Measurements from ENCODE around the gene MOCS3.

Gene MOCS3

DNA sequence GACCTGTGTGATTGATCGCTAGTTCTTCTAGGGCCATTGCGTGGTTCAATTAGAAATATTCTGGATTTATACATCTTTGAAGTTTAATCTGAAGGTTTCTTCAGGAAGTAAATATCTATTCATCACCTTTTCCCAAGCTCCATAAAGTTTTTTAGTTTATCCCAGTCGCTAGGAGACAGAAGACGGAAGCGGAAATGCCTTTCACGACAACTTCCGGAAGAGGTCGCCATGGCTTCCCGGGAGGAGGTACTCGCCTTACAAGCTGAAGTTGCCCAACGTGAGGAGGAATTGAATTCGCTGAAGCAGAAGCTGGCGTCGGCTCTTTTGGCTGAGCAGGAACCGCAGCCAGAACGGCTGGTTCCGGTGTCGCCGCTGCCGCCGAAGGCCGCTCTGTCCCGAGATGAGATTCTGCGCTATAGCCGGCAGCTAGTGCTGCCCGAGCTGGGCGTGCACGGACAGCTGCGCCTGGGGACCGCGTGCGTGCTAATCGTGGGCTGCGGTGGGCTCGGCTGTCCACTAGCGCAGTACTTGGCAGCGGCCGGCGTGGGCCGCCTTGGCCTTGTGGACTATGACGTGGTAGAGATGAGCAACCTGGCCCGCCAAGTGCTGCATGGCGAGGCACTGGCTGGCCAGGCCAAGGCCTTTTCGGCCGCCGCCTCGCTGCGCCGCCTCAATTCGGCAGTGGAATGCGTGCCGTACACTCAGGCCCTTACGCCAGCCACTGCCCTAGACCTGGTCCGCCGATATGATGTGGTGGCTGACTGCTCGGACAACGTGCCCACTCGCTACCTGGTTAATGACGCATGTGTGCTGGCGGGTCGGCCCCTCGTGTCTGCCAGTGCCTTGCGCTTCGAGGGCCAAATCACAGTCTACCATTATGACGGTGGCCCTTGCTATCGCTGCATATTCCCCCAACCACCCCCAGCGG, at the start of gene MOCS3:
Gene MOCS3, plus strand, starts transcription at position 204 of the 928 bp plus-strand sequence. Its CDS starts 25 bp downstream, at position 229.
- Mint-ChIP-seq H3K36me3 (ENCODE audit: low read depth) (peaks cover 46% of the 10 kb centered on the region), H3K27ac (peak within 1 kb of the TSS; percentile 95), H3K4me1 (ENCODE audit: low read depth) (peaks cover 29% of the 10 kb centered on the region), H3K27me3 (no peaks in the 10 kb centered on the region), H3K4me3 (peak within 1 kb of the TSS; percentile 92), H3K9me3 (no peaks in the 10 kb centered on the region)
- intact Hi-C loops (cut with micrococcal nuclease) = loop anchor here (1.0 kb wide), 1 partner anchor 28 kb away; the partner anchor contains the start of gene ADNP

DNA sequence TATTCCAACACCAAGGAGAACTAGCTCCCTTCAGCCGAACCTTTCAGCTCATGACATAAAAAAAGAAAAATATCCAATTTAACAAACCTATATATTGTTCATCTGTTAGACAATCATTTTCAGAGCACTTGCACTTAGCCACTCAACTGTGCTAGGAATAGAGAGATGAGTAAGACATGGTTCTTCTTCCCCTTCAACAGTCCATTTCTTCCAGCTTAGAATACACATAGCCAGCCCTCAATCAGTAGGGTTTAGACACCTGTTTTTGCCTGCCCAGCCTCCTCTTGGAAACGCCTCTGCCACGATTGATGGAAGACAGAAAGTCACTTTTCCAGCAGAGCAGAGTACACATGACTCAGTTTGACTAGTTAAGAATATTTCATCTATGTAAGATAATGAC, 49.2 kb upstream of the MOCS3 start:
- no peak overlapping the region for H3K4me3 Mint-ChIP-seq
- H3K27me3 Mint-ChIP-seq = no peaks in the 10 kb centered on the region
- no peak overlapping the region for H3K27ac Mint-ChIP-seq
- peaks cover 20% of the 10 kb centered on the region for H3K4me1 Mint-ChIP-seq (ENCODE audit: low read depth)
- intact Hi-C loops (cut with micrococcal nuclease) = no loop called here
- no peaks in the 10 kb centered on the region for H3K9me3 Mint-ChIP-seq
- H3K36me3 Mint-ChIP-seq (ENCODE audit: low read depth) = peaks cover 18% of the 10 kb centered on the region

DNA sequence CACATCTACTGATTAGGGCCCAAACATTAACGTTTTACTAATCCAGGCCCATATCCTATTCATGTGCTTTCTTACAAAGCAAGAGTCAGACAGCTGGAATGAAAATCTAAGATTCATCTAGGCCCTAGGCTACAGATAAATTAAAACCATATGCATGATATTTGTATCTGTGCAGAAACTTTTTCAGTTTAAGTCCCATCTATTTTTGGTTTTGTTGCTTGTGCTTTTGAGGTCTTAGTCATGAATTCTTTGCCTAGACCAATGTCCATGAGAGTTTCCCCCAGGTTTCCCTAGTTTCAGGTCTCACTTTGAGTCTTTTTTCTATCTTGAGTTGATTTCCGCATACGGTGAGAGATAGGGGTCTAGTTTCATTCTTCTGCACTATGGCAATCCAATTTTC, 47.6 kb upstream of the MOCS3 start:
- Mint-ChIP-seq H3K9me3 (no peaks in the 10 kb centered on the region), H3K27me3 (no peaks in the 10 kb centered on the region), H3K4me1 (ENCODE audit: low read depth) (peaks cover 27% of the 10 kb centered on the region), H3K27ac (no peak overlapping the region), H3K4me3 (no peak overlapping the region), H3K36me3 (ENCODE audit: low read depth) (peaks cover 18% of the 10 kb centered on the region)
- intact Hi-C loops (cut with micrococcal nuclease) = no loop called here

GRCh38 chr20:50911716-50912115, 46.9 kb upstream of the MOCS3 start:
- Mint-ChIP-seq H3K36me3 (ENCODE audit: low read depth) (peaks cover 25% of the 10 kb centered on the region), H3K9me3 (no peaks in the 10 kb centered on the region), H3K4me3 (no peak overlapping the region), H3K27me3 (no peaks in the 10 kb centered on the region), H3K4me1 (ENCODE audit: low read depth) (peaks cover 34% of the 10 kb centered on the region), H3K27ac (no peak overlapping the region)
- intact Hi-C loops (cut with micrococcal nuclease) = no loop called here

- peaks cover 29% of the 10 kb centered on the region for H3K36me3 Mint-ChIP-seq (ENCODE audit: low read depth)
- intact Hi-C loops (cut with micrococcal nuclease) = no loop called here
- H3K27ac Mint-ChIP-seq = no peak overlapping the region
- no peaks in the 10 kb centered on the region for H3K9me3 Mint-ChIP-seq
- peaks cover 47% of the 10 kb centered on the region for H3K4me1 Mint-ChIP-seq (ENCODE audit: low read depth)
- H3K27me3 Mint-ChIP-seq = no peaks in the 10 kb centered on the region
- no peak overlapping the region for H3K4me3 Mint-ChIP-seq
Observed at GRCh38 chr20:50913690-50914375, 44.8 kb upstream of the MOCS3 start.

DNA sequence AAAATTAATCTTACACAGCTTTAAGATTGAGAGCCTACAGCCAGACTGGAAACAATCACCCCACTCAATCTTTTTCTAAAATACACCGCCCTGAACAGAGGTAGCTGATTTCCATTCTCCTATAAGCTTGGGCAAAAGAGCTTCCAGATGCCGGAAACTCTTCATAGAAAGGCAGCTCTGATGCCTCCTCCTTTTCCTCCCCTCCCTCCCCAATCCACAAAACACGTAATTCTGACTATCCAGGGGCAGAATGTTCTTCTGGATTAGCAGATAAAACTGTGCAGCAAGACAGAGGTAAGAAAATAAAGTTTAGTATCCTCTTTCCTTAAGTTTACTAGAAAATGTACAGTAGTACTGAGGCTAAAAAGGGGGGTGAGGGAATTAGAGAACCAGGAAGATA, 43.2 kb upstream of the MOCS3 start:
- Mint-ChIP-seq H3K36me3 (ENCODE audit: low read depth) (peaks cover 39% of the 10 kb centered on the region), H3K4me3 (no peak overlapping the region), H3K9me3 (no peaks in the 10 kb centered on the region), H3K27ac (no peak overlapping the region), H3K27me3 (no peaks in the 10 kb centered on the region), H3K4me1 (ENCODE audit: low read depth) (peaks cover 45% of the 10 kb centered on the region)
- intact Hi-C loops (cut with micrococcal nuclease) = no loop called here

DNA sequence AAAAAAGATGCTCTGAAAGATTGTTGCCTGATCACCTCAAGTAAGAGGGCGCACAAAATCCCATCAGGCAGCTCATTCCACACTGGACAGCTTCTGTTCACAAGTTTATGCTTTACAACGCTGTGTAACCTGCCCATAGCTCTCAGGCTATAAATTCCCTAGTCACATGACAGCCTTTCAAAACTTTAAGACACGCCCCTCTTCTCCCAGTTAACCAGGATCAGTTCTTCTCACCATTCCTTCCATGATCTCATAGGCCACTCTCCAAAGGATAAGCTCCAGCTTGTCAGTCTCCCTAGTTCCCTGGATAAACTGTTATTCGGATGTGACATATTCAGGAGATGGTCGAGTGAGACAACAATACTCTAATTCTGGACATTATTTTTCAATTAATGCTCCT, 42.4 kb upstream of the MOCS3 start:
- intact Hi-C loops (cut with micrococcal nuclease) = no loop called here
- Mint-ChIP-seq H3K4me1 (ENCODE audit: low read depth) (peaks cover 43% of the 10 kb centered on the region), H3K36me3 (ENCODE audit: low read depth) (peaks cover 39% of the 10 kb centered on the region), H3K4me3 (no peak overlapping the region), H3K27ac (no peak overlapping the region), H3K9me3 (no peaks in the 10 kb centered on the region), H3K27me3 (no peaks in the 10 kb centered on the region)

DNA sequence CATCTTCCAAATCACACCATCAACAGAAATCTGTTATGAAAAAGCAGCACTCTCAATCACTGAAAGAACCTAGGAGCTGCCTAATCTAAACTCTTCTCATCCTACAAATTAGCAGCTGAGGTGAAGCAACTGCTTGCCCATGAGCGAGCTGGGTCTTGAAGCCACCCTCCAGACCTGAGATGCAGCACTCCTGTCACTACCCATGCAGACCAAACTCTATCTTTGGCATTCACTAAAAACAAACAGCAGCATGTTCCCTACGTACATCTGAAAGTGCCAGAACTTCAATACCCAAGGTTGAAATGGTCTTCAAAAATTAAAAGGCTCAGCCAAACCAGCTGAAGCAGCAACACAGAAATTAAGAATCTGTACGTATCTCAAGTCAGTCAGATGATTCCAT, 41.7 kb upstream of the MOCS3 start:
- Mint-ChIP-seq H3K4me1 (ENCODE audit: low read depth) (peaks cover 44% of the 10 kb centered on the region), H3K27ac (no peak overlapping the region)
- intact Hi-C loops (cut with micrococcal nuclease) = no loop called here

GRCh38 chr20:50918403-50918802, 40.2 kb upstream of the MOCS3 start:
- H3K4me3 Mint-ChIP-seq = no peak overlapping the region
- H3K9me3 Mint-ChIP-seq = no peaks in the 10 kb centered on the region
- peaks cover 33% of the 10 kb centered on the region for H3K36me3 Mint-ChIP-seq (ENCODE audit: low read depth)
- H3K27me3 Mint-ChIP-seq = no peaks in the 10 kb centered on the region
- H3K27ac Mint-ChIP-seq = no peak overlapping the region
- peaks cover 40% of the 10 kb centered on the region for H3K4me1 Mint-ChIP-seq (ENCODE audit: low read depth)
- intact Hi-C loops (cut with micrococcal nuclease) = no loop called here

More for the DNA sequence above, 41.7 kb upstream of the MOCS3 start:
- H3K36me3 Mint-ChIP-seq (ENCODE audit: low read depth) = peaks cover 39% of the 10 kb centered on the region
- H3K27me3 Mint-ChIP-seq = no peaks in the 10 kb centered on the region
- no peak overlapping the region for H3K4me3 Mint-ChIP-seq
- H3K9me3 Mint-ChIP-seq = no peaks in the 10 kb centered on the region

DNA sequence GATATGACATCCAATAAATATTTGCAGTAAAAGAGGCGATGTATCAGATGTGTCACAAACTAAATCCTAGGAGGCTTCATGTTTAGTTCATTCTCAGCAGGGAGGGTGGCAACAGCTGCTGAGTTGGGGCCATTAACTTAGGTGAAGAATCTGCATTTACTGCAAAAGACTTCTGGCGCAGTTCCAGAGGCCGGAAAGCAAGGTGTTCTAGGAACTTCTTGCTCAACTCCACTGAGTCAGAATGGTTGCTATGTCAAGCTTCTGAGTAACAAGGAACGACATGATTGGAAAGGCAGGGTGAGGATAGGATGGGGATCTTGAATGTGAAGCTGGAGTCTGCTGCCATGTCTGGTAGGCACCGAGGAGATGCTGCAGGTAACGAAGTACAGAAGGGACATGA, 39.1 kb upstream of the MOCS3 start:
- no peaks in the 10 kb centered on the region for H3K9me3 Mint-ChIP-seq
- no peak overlapping the region for H3K27ac Mint-ChIP-seq
- no peaks in the 10 kb centered on the region for H3K27me3 Mint-ChIP-seq
- no peak overlapping the region for H3K4me3 Mint-ChIP-seq
- H3K36me3 Mint-ChIP-seq (ENCODE audit: low read depth) = peaks cover 39% of the 10 kb centered on the region
- peaks cover 40% of the 10 kb centered on the region for H3K4me1 Mint-ChIP-seq (ENCODE audit: low read depth)
- intact Hi-C loops (cut with micrococcal nuclease) = no loop called here

GRCh38 chr20:50920997-50921396, 37.6 kb upstream of the MOCS3 start:
- H3K36me3 Mint-ChIP-seq (ENCODE audit: low read depth) = peaks cover 51% of the 10 kb centered on the region
- no peaks in the 10 kb centered on the region for H3K9me3 Mint-ChIP-seq
- no peak overlapping the region for H3K4me3 Mint-ChIP-seq
- intact Hi-C loops (cut with micrococcal nuclease) = no loop called here
- H3K4me1 Mint-ChIP-seq (ENCODE audit: low read depth) = peaks cover 48% of the 10 kb centered on the region
- H3K27me3 Mint-ChIP-seq = no peaks in the 10 kb centered on the region
- H3K27ac Mint-ChIP-seq = no peak overlapping the region

DNA sequence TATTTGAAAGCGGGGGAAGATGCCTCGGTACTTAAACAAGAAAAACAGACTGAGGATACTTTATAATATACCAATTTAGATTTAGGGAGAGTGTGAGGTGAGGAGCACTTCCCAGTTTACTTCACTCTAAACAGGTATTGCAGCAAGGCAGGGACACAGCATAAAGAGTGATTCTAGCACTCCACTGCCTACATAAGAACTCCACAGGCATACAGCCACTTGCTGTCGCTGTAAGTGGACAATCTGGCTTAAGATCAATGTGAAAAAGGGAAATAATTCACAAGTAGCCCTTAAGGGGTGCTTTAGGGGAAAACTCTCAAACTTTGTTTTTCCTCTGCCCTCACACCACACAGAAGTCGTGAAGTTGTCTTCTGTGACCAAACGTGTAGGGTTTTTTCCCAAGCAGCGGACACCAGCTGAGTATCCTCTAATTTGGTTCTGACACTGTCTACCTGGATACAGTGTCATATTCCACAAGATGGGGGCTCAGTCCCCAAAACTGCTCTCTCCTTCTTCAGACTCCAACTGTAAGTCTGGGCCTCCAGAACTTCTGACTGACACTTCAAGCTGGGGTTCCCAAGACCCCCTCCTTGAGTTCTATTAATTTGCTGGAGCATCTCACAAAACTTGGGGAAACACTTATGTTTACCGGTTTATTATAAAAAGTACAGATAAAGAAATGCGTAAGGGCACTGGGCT, 36.7 kb upstream of the MOCS3 start:
- Mint-ChIP-seq H3K4me3 (no peak overlapping the region), H3K27me3 (no peaks in the 10 kb centered on the region), H3K36me3 (ENCODE audit: low read depth) (peaks cover 43% of the 10 kb centered on the region), H3K9me3 (no peaks in the 10 kb centered on the region), H3K27ac (no peak overlapping the region), H3K4me1 (ENCODE audit: low read depth) (peaks cover 40% of the 10 kb centered on the region)
- intact Hi-C loops (cut with micrococcal nuclease) = no loop called here

DNA sequence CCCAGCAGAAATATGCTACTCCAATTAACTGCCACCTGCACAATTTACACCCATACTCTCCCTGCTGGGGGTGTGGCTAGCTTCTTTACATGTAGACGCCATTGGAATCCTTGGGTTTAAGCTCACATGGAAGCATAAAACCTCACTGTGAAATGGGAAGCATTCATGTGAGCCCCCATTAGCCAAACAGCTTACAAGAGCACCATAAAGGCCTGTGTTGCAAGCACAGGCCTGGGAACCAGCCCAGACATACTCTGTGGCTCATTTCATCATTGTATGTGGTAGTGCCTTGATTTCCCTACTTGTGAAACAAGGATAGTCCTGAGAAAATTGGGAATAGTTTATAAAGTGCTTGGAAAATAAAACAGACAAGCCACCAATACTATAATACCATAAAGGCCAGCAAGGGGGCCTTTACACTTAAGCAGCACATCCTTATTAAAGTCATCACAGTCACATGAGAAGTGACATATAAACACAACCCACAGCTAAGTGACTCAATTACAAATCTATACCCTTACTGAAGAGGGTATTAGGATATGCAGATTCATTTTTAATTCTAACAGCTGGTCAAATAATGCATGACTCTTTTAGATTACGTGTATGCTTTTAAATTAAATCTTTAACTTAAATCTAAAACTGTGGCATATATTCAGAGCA, 34.2 kb upstream of the MOCS3 start:
- Mint-ChIP-seq H3K4me1 (ENCODE audit: low read depth) (peaks cover 49% of the 10 kb centered on the region), H3K4me3 (no peak overlapping the region), H3K27ac (no peak overlapping the region), H3K36me3 (ENCODE audit: low read depth) (peaks cover 51% of the 10 kb centered on the region), H3K9me3 (no peaks in the 10 kb centered on the region), H3K27me3 (no peaks in the 10 kb centered on the region)
- intact Hi-C loops (cut with micrococcal nuclease) = no loop called here

All from dendritic cell treated with granulocyte-macrophage colony-stimulating factor and Interleukin-4, amounts not matched to agents 40 ng/mL and 50 ng/mL, for 4 days (primary cell).